ENCODE results near the gene TM4SF18. TPM values are rescaled to one million over a fixed set of nuclear protein-coding genes. Genes with fewer than 3 reads are reported as not detected.

TM4SF18 gene
- total RNA-seq, 1 donor from 2014 or later = 5.6 TPM

GRCh38 chr3:149375501-149376196 is 42.2 kb upstream of the TM4SF18 start:
- peak overlapping the region; percentile 81 for H3K4me2 ChIP-seq (ENCODE audit: low read length)

GRCh38 chr3:149374793-149375500 is 41.5 kb upstream of the TM4SF18 start:
- Histone ChIP-seq H3K4me3 (ENCODE audit: insufficient read depth, low read depth, low read length) (peak overlapping the region; percentile 97), H3K36me3 (ENCODE audit: insufficient read depth, low read length) (peaks cover 38% of the 10 kb centered on the region), H3K79me2 (ENCODE audit: insufficient read depth, low read length) (peaks cover 36% of the 10 kb centered on the region), H2AFZ (ENCODE audit: low read depth, low read length) (no peak overlapping the region), H3K9ac (ENCODE audit: low read length) (peak overlapping the region; percentile 93), H3K27me3 (ENCODE audit: insufficient read depth, low read length) (no peaks in the 10 kb centered on the region), H3K4me2 (ENCODE audit: low read length) (peak overlapping the region; percentile 81), H4K20me1 (ENCODE audit: insufficient read depth, low read length) (peaks cover 13% of the 10 kb centered on the region), H3K4me1 (ENCODE audit: insufficient read depth, low read length) (peaks cover 45% of the 10 kb centered on the region), H3K27ac (ENCODE audit: low read depth, low read length) (peak overlapping the region; percentile 88), H3K9me3 (ENCODE audit: insufficient read depth, low read depth, low read length) (no peaks in the 10 kb centered on the region)
- H3K27me3 Mint-ChIP-seq (ENCODE audit: low read depth, unreplicated experiment) = no peaks in the 10 kb centered on the region
- no peak for FAIRE-seq
- no peak overlapping the region for H3K27ac Mint-ChIP-seq (ENCODE audit: unreplicated experiment)
- no peaks in the 10 kb centered on the region for H3K36me3 Mint-ChIP-seq (ENCODE audit: low read depth, unreplicated experiment)
- peak overlapping the region; percentile 51 for H3K4me3 Mint-ChIP-seq (ENCODE audit: unreplicated experiment)
- no peak for TF ChIP-seq EZH2 (IDR thresholded peaks at IDR 0.05; ENCODE audit: insufficient read depth, low read length)
- no peak for TF ChIP-seq CTCF (IDR thresholded peaks at IDR 0.05; ENCODE audit: insufficient read depth, low read depth, low read length)
- DNase-seq (ENCODE audit: low read depth) = no peak
- peaks cover 40% of the 10 kb centered on the region for H3K4me1 Mint-ChIP-seq (ENCODE audit: low read depth, unreplicated experiment)
- no peaks in the 10 kb centered on the region for H3K9me3 Mint-ChIP-seq (ENCODE audit: unreplicated experiment)

More at GRCh38 chr3:149375501-149376196, 42.2 kb upstream of the TM4SF18 start:
- Histone ChIP-seq H3K36me3 (ENCODE audit: insufficient read depth, low read length) (peaks cover 33% of the 10 kb centered on the region), H3K79me2 (ENCODE audit: insufficient read depth, low read length) (peaks cover 36% of the 10 kb centered on the region), H3K27me3 (ENCODE audit: insufficient read depth, low read length) (no peaks in the 10 kb centered on the region), H3K4me3 (ENCODE audit: insufficient read depth, low read depth, low read length) (peak overlapping the region; percentile 97), H2AFZ (ENCODE audit: low read depth, low read length) (no peak overlapping the region), H3K9ac (ENCODE audit: low read length) (peak overlapping the region; percentile 93), H4K20me1 (ENCODE audit: insufficient read depth, low read length) (peaks cover 13% of the 10 kb centered on the region), H3K9me3 (ENCODE audit: insufficient read depth, low read depth, low read length) (no peaks in the 10 kb centered on the region), H3K4me1 (ENCODE audit: insufficient read depth, low read length) (peaks cover 41% of the 10 kb centered on the region), H3K27ac (ENCODE audit: low read depth, low read length) (peak overlapping the region; percentile 88)
- Mint-ChIP-seq H3K27me3 (ENCODE audit: low read depth, unreplicated experiment) (no peaks in the 10 kb centered on the region), H3K27ac (ENCODE audit: unreplicated experiment) (peak overlapping the region; percentile 34), H3K4me1 (ENCODE audit: low read depth, unreplicated experiment) (peaks cover 34% of the 10 kb centered on the region), H3K9me3 (ENCODE audit: unreplicated experiment) (no peaks in the 10 kb centered on the region), H3K4me3 (ENCODE audit: unreplicated experiment) (peak overlapping the region; percentile 51), H3K36me3 (ENCODE audit: low read depth, unreplicated experiment) (no peaks in the 10 kb centered on the region)
- no peak for FAIRE-seq
- no peak for TF ChIP-seq CTCF (IDR thresholded peaks at IDR 0.05; ENCODE audit: insufficient read depth, low read depth, low read length)
- TF ChIP-seq EZH2 (IDR thresholded peaks at IDR 0.05; ENCODE audit: insufficient read depth, low read length) = no peak
- DNase-seq (ENCODE audit: low read depth) = no peak
